SK-N-DZ (cell line): Measurements from ENCODE around the gene MTSS2.

Source experiments
- DNase-seq: peaks from one replicate; pipeline ENCODE4 v3.0.0-alpha.2; 2015; ENCODE audit warnings: low spot score

MTSS2 gene

GRCh38 chr16:70700101-70701020 lies 14.5 kb upstream of the MTSS2 start:
- DNase-seq: no peak

GRCh38 chr16:70699696-70700095 lies 13.8 kb upstream of the MTSS2 start:
- DNase-seq: no peak

DNA sequence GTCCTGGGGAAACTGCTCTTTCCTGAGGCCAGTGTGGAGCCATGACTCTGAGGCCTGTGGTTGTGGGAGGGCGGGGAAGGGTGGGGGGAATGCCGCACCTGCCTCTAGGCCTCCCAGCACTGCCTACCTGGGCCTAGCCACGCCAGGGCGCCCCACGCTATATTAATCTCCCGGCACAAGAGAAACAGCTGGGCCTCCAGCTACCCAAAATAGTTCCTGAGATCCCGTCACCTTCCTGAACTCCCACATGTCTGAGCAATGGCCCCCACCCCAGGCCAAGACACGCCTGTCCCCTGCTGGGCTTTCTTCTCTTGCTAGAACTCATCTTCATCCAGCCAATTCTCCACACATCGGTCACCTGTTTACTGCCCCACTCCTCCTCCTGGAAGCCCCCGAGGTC lies 13.0 kb upstream of the MTSS2 start:
- DNase-seq: no peak

GRCh38 chr16:70697594-70698170 lies 11.8 kb upstream of the MTSS2 start:
- DNase-seq: no peak

GRCh38 chr16:70696952-70697593 lies 11.2 kb upstream of the MTSS2 start:
- no peak for DNase-seq

DNA sequence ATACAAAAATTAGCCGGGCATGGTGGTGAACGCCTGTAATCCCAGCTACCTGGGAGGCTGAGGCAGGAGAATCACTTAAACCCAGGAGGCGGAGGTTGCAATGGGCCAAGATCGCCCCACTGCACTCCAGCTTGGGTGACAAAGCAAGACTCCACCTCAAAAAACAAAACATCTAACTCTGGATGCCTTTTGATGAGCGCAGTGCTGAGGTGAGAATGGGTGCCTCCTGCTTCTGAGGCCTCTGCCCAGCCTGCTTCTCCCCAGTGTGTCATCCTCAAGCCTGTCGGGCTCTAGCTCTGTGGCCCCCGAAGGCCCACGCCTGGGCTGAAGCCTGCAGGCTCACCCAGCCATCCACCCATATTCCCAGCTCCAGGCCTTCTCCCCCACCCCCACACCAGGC lies 10.5 kb upstream of the MTSS2 start:
- DNase-seq: no peak

DNA sequence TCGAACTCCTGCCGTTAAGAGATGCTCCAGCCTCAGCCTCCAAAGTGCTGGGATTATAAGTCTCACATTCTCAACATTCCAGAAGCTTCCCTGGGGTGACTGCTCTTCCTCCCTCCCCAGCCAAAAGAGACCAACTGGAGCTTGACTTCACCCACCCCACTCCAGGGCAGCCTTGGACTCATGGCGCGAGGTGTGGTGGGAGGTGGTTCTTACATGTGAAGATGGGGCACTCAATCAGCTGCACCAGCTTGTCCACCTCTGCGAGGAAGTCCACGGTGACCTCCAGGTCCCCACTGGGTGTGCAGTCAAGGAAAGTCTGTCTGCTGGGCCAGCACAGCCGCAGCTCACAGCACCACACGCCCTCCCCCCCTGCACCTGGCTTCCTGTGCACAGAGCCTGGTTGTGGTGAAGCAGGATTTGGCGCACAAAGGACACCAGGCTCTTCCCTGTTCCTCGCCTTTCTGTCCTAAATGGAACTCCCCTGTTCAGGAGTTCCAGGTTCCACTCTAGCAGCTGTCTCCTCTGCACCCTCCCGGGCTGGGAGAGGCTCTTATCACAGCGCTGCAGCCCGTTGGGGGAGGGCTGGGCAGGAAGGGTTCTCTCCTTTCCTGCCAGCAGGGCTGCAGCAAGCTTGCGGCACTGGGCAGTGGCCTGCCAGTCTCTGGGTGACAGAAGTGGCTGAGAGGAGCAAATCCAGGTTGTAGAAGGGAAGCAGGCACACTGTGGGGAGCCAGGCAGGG lies 9.6 kb upstream of the MTSS2 start:
- DNase-seq: no peak

GRCh38 chr16:70694868-70695218 lies 9.0 kb upstream of the MTSS2 start:
- DNase-seq: no peak

GRCh38 chr16:70694088-70694867 lies 8.4 kb upstream of the MTSS2 start:
- DNase-seq: no peak

- DNase-seq: no peak
Observed at GRCh38 chr16:70692873-70693671, 7.2 kb upstream of the MTSS2 start.

DNA sequence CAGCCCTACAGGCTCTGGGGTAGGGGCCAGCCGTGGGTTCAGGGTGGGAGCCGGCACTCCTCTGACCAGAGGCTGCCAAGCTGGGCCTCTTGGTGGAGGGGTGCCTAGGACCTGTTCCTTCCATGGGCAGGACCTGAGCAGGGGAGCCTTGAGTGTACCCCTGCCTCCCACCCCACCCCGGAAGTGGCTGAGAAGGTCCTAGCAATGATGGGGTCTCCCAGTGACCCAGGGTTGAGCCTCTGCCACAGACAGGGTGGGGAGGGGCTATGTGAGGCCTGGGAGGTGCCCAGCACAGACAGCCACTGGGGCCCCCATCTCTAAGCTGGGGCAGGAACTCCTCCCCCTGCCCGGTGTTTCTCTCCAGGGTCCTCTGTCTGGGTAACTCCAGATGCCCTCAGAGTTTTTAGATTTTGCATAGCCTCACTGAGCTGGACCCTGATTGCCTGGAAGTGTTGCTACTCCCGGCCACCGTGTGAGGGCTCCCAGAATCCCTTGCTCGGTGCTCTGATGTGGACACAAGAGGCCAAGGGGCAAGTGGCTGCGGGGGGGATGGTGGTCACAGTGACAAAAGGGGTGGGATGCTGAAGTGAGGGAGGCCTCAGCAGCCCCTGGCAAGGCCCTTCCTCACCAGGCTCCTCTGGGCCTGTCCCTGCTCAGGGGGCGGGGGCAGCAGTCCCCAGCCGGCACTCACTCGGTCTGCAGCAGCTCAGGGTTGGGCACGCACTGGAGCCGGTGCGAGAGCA lies 6.4 kb upstream of the MTSS2 start:
- no peak for DNase-seq

GRCh38 chr16:70691223-70692129 lies 5.6 kb upstream of the MTSS2 start:
- DNase-seq: peak; percentile 55

DNA sequence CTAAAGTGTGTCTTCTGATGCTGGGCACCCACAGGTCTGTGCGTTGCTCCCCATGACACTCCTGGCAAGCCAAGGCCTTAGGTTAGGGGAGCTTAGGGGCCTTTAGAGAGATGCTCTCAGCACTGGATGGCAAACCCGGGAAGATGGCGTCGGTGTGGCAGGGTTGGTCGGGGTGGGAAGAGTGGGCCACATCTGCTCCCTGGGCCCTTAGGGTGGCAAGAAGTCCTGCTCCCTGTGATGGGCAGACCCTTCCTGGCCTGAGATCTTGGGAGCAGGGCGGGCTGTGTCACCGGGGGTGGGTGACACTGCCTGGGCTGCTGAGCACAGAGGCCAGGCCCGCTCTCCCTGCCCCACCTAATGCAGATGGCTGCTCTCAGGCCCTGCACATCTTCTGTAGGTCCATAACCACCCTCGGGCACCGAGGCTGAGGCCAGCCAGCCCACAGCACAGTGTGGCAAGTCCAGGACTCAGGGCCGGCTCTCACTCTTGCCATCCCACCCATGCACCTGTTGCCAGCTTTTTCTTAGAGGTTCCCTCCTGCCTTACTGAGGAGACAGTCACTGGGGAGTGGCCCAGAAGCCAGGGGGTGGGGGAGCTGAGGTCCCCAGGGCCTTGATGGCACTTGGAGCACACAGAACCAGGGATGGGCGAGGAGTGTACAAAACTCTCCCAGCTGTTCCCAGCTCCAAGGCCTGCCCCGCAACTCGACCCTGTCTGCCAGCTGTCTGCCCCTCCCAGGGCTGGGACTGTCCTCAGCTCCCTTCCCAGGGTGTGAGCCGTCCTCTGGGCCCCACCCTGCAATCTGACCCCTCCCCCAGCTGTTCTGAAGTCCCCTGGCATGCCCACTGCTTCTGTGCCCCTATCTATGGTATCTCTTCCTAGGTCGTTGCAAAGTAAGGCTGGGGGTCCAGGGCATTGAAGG lies 4.4 kb upstream of the MTSS2 start:
- no peak for DNase-seq

DNA sequence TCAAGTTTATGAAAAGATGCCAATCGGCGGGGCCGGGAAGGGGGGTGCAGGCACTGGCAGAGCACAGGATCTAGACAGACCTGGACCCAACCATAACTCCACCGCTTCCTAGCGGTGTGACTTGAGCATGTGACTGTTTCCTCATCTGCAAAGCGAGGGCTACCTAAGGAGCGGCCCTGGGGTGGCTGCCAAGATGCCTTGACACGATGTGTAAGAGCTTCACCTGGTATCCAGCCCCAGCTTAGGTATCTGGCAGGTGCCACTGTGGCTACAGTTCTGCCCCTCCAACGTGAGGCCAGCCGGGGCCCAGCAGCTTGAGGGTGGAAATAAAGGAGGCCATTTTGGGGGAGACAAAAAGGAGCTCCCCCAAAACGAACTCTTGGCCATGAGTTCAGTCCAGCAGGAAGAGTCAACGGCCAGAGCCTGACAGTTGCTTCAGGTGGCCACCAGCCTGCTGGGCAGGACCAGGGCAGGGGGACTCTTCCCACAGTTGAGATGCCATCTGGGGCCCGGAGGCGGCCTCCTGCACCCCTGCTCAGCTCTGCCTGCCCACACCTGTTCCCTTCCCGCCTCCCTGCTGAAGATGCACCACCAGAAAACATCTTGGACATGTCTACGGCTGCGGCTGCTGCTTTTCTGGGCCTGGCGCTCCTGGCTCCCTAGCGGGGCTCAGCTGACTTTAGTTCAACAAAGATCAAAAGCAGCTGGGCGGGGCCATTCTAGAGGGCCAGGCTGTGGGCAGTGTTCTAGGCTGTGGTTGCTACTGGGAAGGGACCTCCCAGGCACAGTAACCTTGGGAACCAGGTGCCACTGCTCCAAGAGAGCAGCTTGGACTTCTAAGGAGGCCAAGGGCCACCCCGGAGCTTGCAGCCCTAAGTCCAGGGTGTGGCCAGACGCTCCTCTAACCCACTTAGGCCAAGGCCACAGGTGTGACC lies 3.4 kb upstream of the MTSS2 start:
- no peak for DNase-seq

DNA sequence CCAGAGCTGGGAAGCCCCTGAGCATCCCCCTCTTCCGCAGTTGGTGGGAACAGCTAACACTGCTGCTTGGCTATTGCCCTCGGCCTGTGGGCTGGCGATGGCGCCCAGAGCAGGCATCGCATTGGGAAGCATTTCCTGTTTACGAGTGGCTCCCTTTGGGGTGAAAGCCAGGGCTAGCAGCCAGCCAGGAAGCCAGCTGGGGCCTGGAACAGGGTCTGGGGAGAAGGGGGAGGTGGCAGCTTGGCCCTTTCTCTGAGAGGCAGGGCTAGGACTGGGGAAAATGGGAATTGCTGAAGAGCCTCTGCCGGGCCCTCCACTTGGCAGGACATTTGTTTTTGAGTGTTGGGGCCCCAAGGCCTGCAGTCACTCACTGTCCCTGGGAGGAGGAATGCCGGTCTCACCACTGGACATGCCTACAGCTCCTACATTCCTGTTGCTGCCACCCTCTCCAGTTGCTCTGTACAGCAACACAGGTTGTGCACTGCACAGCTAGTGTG lies 2.4 kb upstream of the MTSS2 start:
- DNase-seq: no peak

GRCh38 chr16:70687671-70688245 lies 1.9 kb upstream of the MTSS2 start:
- DNase-seq: no peak
